Left renal pelvis (tissue), 4 donors: ENCODE measurements around the gene SCAMP2. TPM values are rescaled to one million over a fixed set of nuclear protein-coding genes. Genes with fewer than 3 reads are reported as not detected.

ENCODE experiments used
- DNase-seq, 4 donors: peaks; one replicate each; pipeline ENCODE4 v3.0.0-alpha.2; 2013; ENCODE audit warnings: low read depth in 4 of 4, low spot score in 3 of 4
- polyA plus RNA-seq, 4 donors: library from polyadenylated mRNA; unstranded; fragments of 120-200 nt; gene quantifications; one replicate each; pipeline ENCODE4 v1.2.1, GENCODE V29; 2013; ENCODE audit not compliant: insufficient read length in 4 of 4

SCAMP2 gene
- polyA plus RNA-seq, 4 donors, result 65.3 to 74.9 (median 71.9) TPM

GRCh38 chr15:74839526-74840395 lies 33.4 kb downstream of the SCAMP2 start:
- no peak for DNase-seq

- no peak for DNase-seq
Observed at GRCh38 chr15:74838746-74839525, 34.2 kb downstream of the SCAMP2 start.

- DNase-seq, result no peak
Observed at GRCh38 chr15:74838137-74838516, 35.0 kb downstream of the SCAMP2 start.

GRCh38 chr15:74837482-74838136 lies 35.6 kb downstream of the SCAMP2 start:
- DNase-seq, result no peak

- DNase-seq, result no peak
Observed at GRCh38 chr15:74836846-74837245, 36.3 kb downstream of the SCAMP2 start.

- no peak for DNase-seq
Observed at GRCh38 chr15:74835312-74835823, 37.8 kb downstream of the SCAMP2 start.

- DNase-seq, result no peak
Observed at GRCh38 chr15:74833376-74834107, 39.6 kb downstream of the SCAMP2 start.

GRCh38 chr15:74832826-74833225 lies 40.3 kb downstream of the SCAMP2 start:
- no peak for DNase-seq

GRCh38 chr15:74831813-74832495 lies 41.2 kb downstream of the SCAMP2 start:
- DNase-seq, result no peak

GRCh38 chr15:74830868-74831267 lies 42.3 kb downstream of the SCAMP2 start:
- DNase-seq, result no peak

- DNase-seq, result no peak
Observed at GRCh38 chr15:74829991-74830390, 43.2 kb downstream of the SCAMP2 start.

GRCh38 chr15:74829486-74829885 lies 43.7 kb downstream of the SCAMP2 start:
- DNase-seq, result no peak

- DNase-seq, result no peak
Observed at GRCh38 chr15:74828835-74829234, 44.3 kb downstream of the SCAMP2 start.

GRCh38 chr15:74827614-74828013 lies 45.6 kb downstream of the SCAMP2 start:
- no peak for DNase-seq

GRCh38 chr15:74826921-74827320 lies 46.2 kb downstream of the SCAMP2 start:
- no peak for DNase-seq

GRCh38 chr15:74826364-74826819 lies 46.8 kb downstream of the SCAMP2 start, which contains the start of gene CPLX3:
TSS of gene CPLX3 (plus strand) at chr15:74826627. CDS start at chr15:74826704, 77 bp downstream.
- DNase-seq, result no peak

- DNase-seq, result no peak
Observed at GRCh38 chr15:74825866-74826265, 47.3 kb downstream of the SCAMP2 start.

- no peak for DNase-seq
Observed at GRCh38 chr15:74824976-74825375, 48.2 kb downstream of the SCAMP2 start.

- DNase-seq, result no peak
Observed at GRCh38 chr15:74823324-74823723, 49.8 kb downstream of the SCAMP2 start.

GRCh38 chr15:74822233-74822632 lies 50.9 kb downstream of the SCAMP2 start:
- no peak for DNase-seq
